GM12878 (cell line): Measurements from ENCODE around the gene HIRIP3. TPM values are rescaled to one million over a fixed set of nuclear protein-coding genes. Genes with fewer than 3 reads are reported as not detected.
A peak's percentile ranks its signal among the peaks of the same experiment; 100 is the strongest.

Experiments used
- ATAC-seq: fragments of 200-7000 bp; cut with Tn5 transposase; 3 replicates; pipeline ENCODE4 v1.9.1; 2020; ENCODE audit warnings: mild to moderate bottlenecking, moderate library complexity
- BruUV-seq: library from RNA; stranded (reverse); fragments of 400-500 nt; replicated peaks from 2 replicates; lab custom pipeline; 2021; lab: Mats Ljungman, UMichigan
- CTCF ChIA-PET: fragments of 300-600 bp; sonication (Branson Sonifier 250); formaldehyde crosslinking; extraction: SDS; loops from one replicate; lab custom pipeline; 2021; ENCODE audit warnings: inconsistent platforms; lab: Yijun Ruan, JAX
- POLR2A ChIA-PET: fragments of 350-600 bp; formaldehyde crosslinking; extraction: SDS; loops from one replicate; lab custom pipeline; 2021; ENCODE audit warnings: inconsistent platforms; lab: Charles Lee
- RAD21 ChIA-PET: fragments of 300-600 bp; sonication (Branson Sonifier 250); formaldehyde crosslinking; loops from one replicate; lab custom pipeline; 2023; ENCODE audit warnings: antibody characterized with exemption; ENCODE audit not compliant: unreplicated experiment; lab: Charles Lee
- SMC1A ChIA-PET: fragments of 300-600 bp; sonication (Branson Sonifier 250); formaldehyde crosslinking; loops from one replicate; lab custom pipeline; 2023; ENCODE audit not compliant: unreplicated experiment, uncharacterized antibody; lab: Charles Lee
- DNase-seq: peaks from one replicate; pipeline ENCODE4 v3.0.0-alpha.2; 2011; ENCODE audit warnings: low read depth, low spot score
- FAIRE-seq: peaks from 3 replicates; lab custom pipeline; 2011; peaks lifted over from hg19 to GRCh38; lab: Jason Lieb, UNC
- H2AFZ ChIP-seq: 2 replicates; pipeline ENCODE4 v1.6.0; 2011; ENCODE audit warnings: low read depth, low read length, control low read depth; ENCODE audit not compliant: control insufficient read depth
- H3K27ac ChIP-seq: 2 replicates; pipeline ENCODE4 v1.5.1; 2011; ENCODE audit warnings: control low read depth; ENCODE audit not compliant: control insufficient read depth, insufficient read depth
- H3K27me3 ChIP-seq, 2 experiments: replicated peaks in 1 of 2; 2 replicates each; pipeline versions ENCODE4 v1.6.0 to v1.6.1; 2011; ENCODE audit warnings: low read length in 1 of 2; ENCODE audit not compliant: control insufficient read depth in 2 of 2, insufficient read depth in 2 of 2
- H3K36me3 ChIP-seq, 2 experiments: 2 replicates each; pipeline ENCODE4 v1.5.1; 2011; ENCODE audit warnings: low read length in 1 of 2; ENCODE audit not compliant: control insufficient read depth in 2 of 2, insufficient read depth in 2 of 2
- H3K4me1 ChIP-seq: 2 replicates; pipeline ENCODE4 v1.6.1; 2011; ENCODE audit warnings: mild to moderate bottlenecking, low read length, moderate library complexity, mixed read lengths; ENCODE audit not compliant: control insufficient read depth, insufficient read depth
- H3K4me2 ChIP-seq: 2 replicates; pipeline ENCODE4 v1.6.0; 2011; ENCODE audit warnings: control low read depth; ENCODE audit not compliant: control insufficient read depth, insufficient read depth
- H3K4me3 ChIP-seq: fragments of 200-600 bp; sonication (generic); 2 replicates; pipeline ENCODE4 v1.5.1; 2016
- H3K79me2 ChIP-seq: 2 replicates; pipeline ENCODE4 v1.6.0; 2011; ENCODE audit warnings: low read length; ENCODE audit not compliant: control insufficient read depth, insufficient read depth
- H3K9ac ChIP-seq: 2 replicates; pipeline ENCODE4 v1.8.0; 2011; ENCODE audit warnings: low read length, control low read depth, mixed read lengths; ENCODE audit not compliant: control insufficient read depth, insufficient read depth
- H3K9me3 ChIP-seq: replicated peaks from 3 replicates; pipeline ENCODE4 v1.5.1; 2011; ENCODE audit warnings: mild to moderate bottlenecking, low read length; ENCODE audit not compliant: control insufficient read depth, insufficient read depth
- H4K20me1 ChIP-seq: 2 replicates; pipeline ENCODE4 v1.6.0; 2011; ENCODE audit not compliant: control insufficient read depth, insufficient read depth
- BCL11A ChIP-seq: IDR thresholded peaks from 2 replicates; pipeline ENCODE4 v1.6.1; 2011; ENCODE audit warnings: low read depth, low read length
- BHLHE40 ChIP-seq, 2 experiments: fragments of 450-650 bp in 1 of 2; IDR thresholded peaks; 2 replicates each; pipeline ENCODE4 v1.6.1; 2011 to 2017; ENCODE audit warnings: low read depth in 2 of 2, borderline replicate concordance in 1 of 2, improper control_type of control experiment in 1 of 2, low read length in 1 of 2, mild to moderate bottlenecking in 1 of 2
- BRCA1 ChIP-seq: IDR thresholded peaks from 2 replicates; pipeline ENCODE4 v1.6.1; 2011; ENCODE audit warnings: low read depth, low read length, improper control_type of control experiment
- CHD2 ChIP-seq: IDR thresholded peaks from 2 replicates; pipeline ENCODE4 v1.6.1; 2011; ENCODE audit warnings: low read depth, low read length, improper control_type of control experiment, borderline replicate concordance
- EED ChIP-seq: sonication (generic); IDR thresholded peaks from 2 replicates; pipeline ENCODE4 v1.6.1; 2016; ENCODE audit warnings: antibody characterized with exemption, low read depth
- ELK1 ChIP-seq: IDR thresholded peaks from 2 replicates; pipeline ENCODE4 v1.6.1; 2012; ENCODE audit warnings: low read depth, low read length, improper control_type of control experiment
- NFXL1 ChIP-seq: fragments of 450-650 bp; IDR thresholded peaks from 2 replicates; pipeline ENCODE4 v1.6.1; 2017; ENCODE audit warnings: antibody characterized with exemption, mild to moderate bottlenecking, borderline replicate concordance
- NFYB ChIP-seq: IDR thresholded peaks from 2 replicates; pipeline ENCODE4 v1.6.1; 2011; ENCODE audit warnings: low read depth, mild to moderate bottlenecking, low read length, improper control_type of control experiment, moderate library complexity; ENCODE audit not compliant: insufficient read depth
- PKNOX1 ChIP-seq: fragments of 450-650 bp; IDR thresholded peaks from 2 replicates; pipeline ENCODE4 v1.6.1; 2016; ENCODE audit warnings: mild to moderate bottlenecking
- SIN3A ChIP-seq: IDR thresholded peaks from 2 replicates; pipeline ENCODE4 v1.6.1; 2012; ENCODE audit warnings: low read depth, low read length, improper control_type of control experiment
- ZNF24 ChIP-seq: fragments of 450-650 bp; IDR thresholded peaks from 2 replicates; pipeline ENCODE4 v1.6.1; 2017; ENCODE audit warnings: antibody characterized with exemption, mild to moderate bottlenecking
- WGBS: methylation state at CpG from one replicate; pipeline ENCODE4 v1.1.6; 2016; ENCODE audit warnings: low lambda C conversion rate; ENCODE audit not compliant: insufficient replicate concordance, insufficient coverage; ENCODE audit errors: missing lambda C conversion rate; 5-methylcytosine and 5-hydroxymethylcytosine counted together
- in situ Hi-C: fragments of 300-500 bp; cut with MboI; formaldehyde crosslinking; loops from 9 replicates; pipeline ENCODE4 v1.14.3; 2018; ENCODE audit warnings: mixed read lengths
- intact Hi-C: fragments of 100-400 bp; cut with micrococcal nuclease; formaldehyde crosslinking; loops from one replicate; pipeline ENCODE4 v1.14.2; 2022; ENCODE audit not compliant: unreplicated experiment
- polyA plus RNA-seq, 11 experiments: library from polyadenylated mRNA; depleted of rRNA in 4 of 11; unstranded in 6 of 11; stranded (reverse) in 5 of 11; fragments of >200 nt; fragmentation: Nextera tagmentation in 4 of 11; fragmentation: Illumina TruSeq in 1 of 11; extraction: Ambion mirVana in 4 of 11; extraction: Trizol in 1 of 11; gene quantifications; 1 replicate in 1 of 11; 2 replicates in 10 of 11; pipeline versions ENCODE4 v1.2.1 to v1.2.3, GENCODE V29; 2011 to 2016; ENCODE audit warnings: inconsistent platforms in 2 of 11, missing spikeins in 2 of 11, low read depth in 1 of 11
- total RNA-seq, 4 experiments: library from RNA; depleted of rRNA in 3 of 4; stranded (reverse); fragments of >200 nt in 3 of 4; fragmentation: Illumina TruSeq in 1 of 4; extraction: Trizol in 1 of 4; gene quantifications; 2 replicates each; pipeline versions ENCODE4 v1.2.1 to v1.2.3, GENCODE V29; 2013 to 2021

The HIRIP3 gene
- total and polyA plus RNA-seq, 10 of the 15 experiments (the other 5 are each of a cell fraction or from before 2014, with no cell fraction given) = 4.1 to 43.5 (median 23.9) TPM

- H3K27ac ChIP-seq = no peak overlapping the region
- no peak overlapping the region for H3K4me2 ChIP-seq
- in situ Hi-C loops = loop anchor here (25.0 kb wide), 1 partner anchor 892 kb away; no protein-coding TSS in a partner anchor
- H3K4me3 ChIP-seq = no peak overlapping the region
- ChIA-PET RAD21 (no interaction called here), CTCF (interaction anchor here (1.1 to 1.4 kb wide), 4 partner anchors 19 to 392 kb away, joined by 3 to 4 read pairs (median 3); partner anchors contain the start of gene C16orf92), SMC1A (no interaction called here), POLR2A (no interaction called here)
- no peak overlapping the region for H2AFZ ChIP-seq
- WGBS = 77% methylated on average over 19 of the region's 19 CpGs
- TF ChIP-seq ZNF24 (no peak), BCL11A (no peak), NFYB (no peak), ELK1 (no peak)
- H4K20me1 ChIP-seq = no peaks in the 10 kb centered on the region
- no peaks in the 10 kb centered on the region for H3K9me3 ChIP-seq
- intact Hi-C loops = no loop called here
- H3K79me2 ChIP-seq = no peaks in the 10 kb centered on the region
- FAIRE-seq = no peak
- no peaks in the 10 kb centered on the region for H3K4me1 ChIP-seq
- H3K9ac ChIP-seq = no peak overlapping the region
- H3K27me3 ChIP-seq = no peaks in the 10 kb centered on the region
- peaks cover 0 to 3% of the 10 kb centered on the region in 2 experiments; a peak in 3 of 4 replicates for H3K36me3 ChIP-seq
- no peak for DNase-seq
- no TSS peak for BruUV-seq
- no peak for ATAC-seq
Observed at GRCh38 chr16:30004424-30004776, 9.0 kb upstream of the HIRIP3 start.

GRCh38 chr16:30003670-30004423, 8.4 kb upstream of the HIRIP3 start:
- ATAC-seq = no peak

More at GRCh38 chr16:30003670-30004423, 8.4 kb upstream of the HIRIP3 start:
- in situ Hi-C loops = loop anchor here (25.0 kb wide), 1 partner anchor 892 kb away; no protein-coding TSS in a partner anchor
- no peaks in the 10 kb centered on the region for H3K79me2 ChIP-seq
- H3K27me3 ChIP-seq = no peaks in the 10 kb centered on the region
- no peaks in the 10 kb centered on the region for H3K4me1 ChIP-seq
- peaks cover 0 to 6% of the 10 kb centered on the region in 2 experiments; a peak in 3 of 4 replicates for H3K36me3 ChIP-seq
- POLR2A ChIA-PET = no interaction called here
- no peaks in the 10 kb centered on the region for H3K9me3 ChIP-seq
- H3K4me3 ChIP-seq = no peak overlapping the region
- CTCF ChIA-PET = interaction anchor here (1.1 to 1.4 kb wide), 4 partner anchors 19 to 392 kb away, joined by 3 to 4 read pairs (median 3); partner anchors contain the start of gene C16orf92
- no peak overlapping the region for H2AFZ ChIP-seq
- no peak overlapping the region for H3K9ac ChIP-seq
- TF ChIP-seq BRCA1 (no peak), SIN3A (no peak), CHD2 (no peak), BHLHE40 (IDR thresholded peaks at IDR 0.05; ENCODE audit: borderline replicate concordance in 1 of 2, low read depth in 2 of 2, low read length in 1 of 2) (peak in 1 of 2 experiments; percentile 20; a peak in 1 of 4 replicates), NFXL1 (no peak), EED (no peak), PKNOX1 (no peak)
- TF ChIP-seq, all 136 proteins: peak for 1
- no peaks in the 10 kb centered on the region for H4K20me1 ChIP-seq
- no peak for DNase-seq
- H3K4me2 ChIP-seq = no peak overlapping the region
- ChIA-PET SMC1A (no interaction called here), RAD21 (no interaction called here)
- WGBS = 81% methylated on average over 17 of the region's 17 CpGs
- no peak overlapping the region for H3K27ac ChIP-seq
- intact Hi-C loops = no loop called here
- BruUV-seq = no TSS peak
- FAIRE-seq = no peak
